Liver (tissue), 9 donors: Measurements from ENCODE around the gene ADGRG3. TPM values are rescaled to one million over a fixed set of nuclear protein-coding genes. Genes with fewer than 3 reads are reported as not detected.

Experiments used
- DNase-seq: peaks from one replicate; pipeline ENCODE4 v3.0.0-alpha.2; 2017; ENCODE audit warnings: low spot score
- H3K27ac ChIP-seq, 2 donors: one replicate each; pipeline ENCODE4 v1.7.0; 2013; ENCODE audit warnings: inconsistent platforms in 2 of 2, low read length in 2 of 2, control low read depth in 1 of 2, low read depth in 1 of 2, mild to moderate bottlenecking in 1 of 2
- H3K27me3 ChIP-seq, 4 donors: one replicate each; pipeline versions ENCODE4 v1.6.1 to v1.7.0; 2013; ENCODE audit warnings: low read length in 3 of 4, inconsistent platforms in 1 of 4, mild to moderate bottlenecking in 1 of 4, moderate library complexity in 1 of 4; ENCODE audit not compliant: control insufficient read depth in 4 of 4, insufficient read depth in 4 of 4
- H3K36me3 ChIP-seq, 4 donors: one replicate each; pipeline versions ENCODE4 v1.6.1 to v1.7.0; 2013; ENCODE audit warnings: low read length in 3 of 4, mild to moderate bottlenecking in 3 of 4, low read depth in 1 of 4, moderate library complexity in 1 of 4; ENCODE audit not compliant: control insufficient read depth in 4 of 4, insufficient read depth in 3 of 4
- H3K4me1 ChIP-seq, 4 donors: one replicate each; pipeline versions ENCODE4 v1.6.1 to v1.7.0; 2013; ENCODE audit warnings: low read length in 3 of 4, mild to moderate bottlenecking in 3 of 4, moderate library complexity in 1 of 4; ENCODE audit not compliant: control insufficient read depth in 4 of 4, insufficient read depth in 4 of 4
- H3K4me3 ChIP-seq, 3 donors: one replicate each; pipeline versions ENCODE4 v1.6.1 to v1.7.0; 2013; ENCODE audit warnings: low read length in 3 of 3, control low read depth in 1 of 3, low read depth in 1 of 3, mild to moderate bottlenecking in 1 of 3
- H3K9ac ChIP-seq, 2 donors: one replicate each; pipeline ENCODE4 v1.7.0; 2013; ENCODE audit warnings: low read length in 2 of 2, mild to moderate bottlenecking in 2 of 2, moderate library complexity in 2 of 2, control low read depth in 1 of 2, low read depth in 1 of 2
- H3K9me3 ChIP-seq, 4 donors: one replicate each; pipeline versions ENCODE4 v1.6.1 to v1.7.0; 2013; ENCODE audit warnings: low read length in 3 of 4; ENCODE audit not compliant: control insufficient read depth in 4 of 4
- FOXA1 ChIP-seq: IDR thresholded peaks from 2 replicates; pipeline ENCODE4 v1.6.1; 2016; ENCODE audit warnings: antibody characterized with exemption
- FOXA2 ChIP-seq: IDR thresholded peaks from 2 replicates; pipeline ENCODE4 v1.6.1; 2016; ENCODE audit warnings: antibody characterized with exemption
- GABPA ChIP-seq, 2 donors: IDR thresholded peaks in 1 of 2; conservative IDR thresholded peaks in 1 of 2; 2 replicates each; pipeline ENCODE4 v1.6.1; 2016; ENCODE audit warnings: antibody characterized with exemption in 2 of 2, mild to moderate bottlenecking in 1 of 2, moderate library complexity in 1 of 2
- HNF4A ChIP-seq, 2 donors: conservative IDR thresholded peaks; 2 replicates each; pipeline ENCODE4 v1.6.1; 2016; ENCODE audit warnings: antibody characterized with exemption in 2 of 2, mild to moderate bottlenecking in 2 of 2
- HNF4G ChIP-seq: IDR thresholded peaks from 2 replicates; pipeline ENCODE4 v1.6.1; 2016; ENCODE audit warnings: antibody characterized with exemption
- JUND ChIP-seq, 2 donors: IDR thresholded peaks; 2 replicates each; pipeline ENCODE4 v1.6.1; 2016; ENCODE audit warnings: antibody characterized with exemption in 2 of 2
- MAX ChIP-seq: IDR thresholded peaks from 2 replicates; pipeline ENCODE4 v1.6.1; 2016; ENCODE audit warnings: antibody characterized with exemption
- NR2F2 ChIP-seq: IDR thresholded peaks from 2 replicates; pipeline ENCODE4 v1.6.1; 2016; ENCODE audit warnings: antibody characterized with exemption
- RAD21 ChIP-seq, 2 donors: IDR thresholded peaks; 2 replicates each; pipeline ENCODE4 v1.6.1; 2016; ENCODE audit warnings: antibody characterized with exemption in 2 of 2, mild to moderate bottlenecking in 2 of 2
- RXRA ChIP-seq, 2 donors: IDR thresholded peaks; 2 replicates each; pipeline ENCODE4 v1.6.1; 2017 to 2018; ENCODE audit warnings: antibody characterized with exemption in 2 of 2, mild to moderate bottlenecking in 1 of 2
- TAF1 ChIP-seq: conservative IDR thresholded peaks from 2 replicates; pipeline ENCODE4 v1.6.1; 2016; ENCODE audit warnings: antibody characterized with exemption, mild to moderate bottlenecking
- YY1 ChIP-seq: IDR thresholded peaks from 2 replicates; pipeline ENCODE4 v1.6.1; 2016; ENCODE audit warnings: antibody characterized with exemption, mild to moderate bottlenecking
- ZBTB33 ChIP-seq: IDR thresholded peaks from 2 replicates; pipeline ENCODE4 v1.6.1; 2016; ENCODE audit warnings: antibody characterized with exemption
- WGBS: extraction: QIAGEN DNeasy Blood & Tissue Kit; methylation state at CpG from one replicate; pipeline ENCODE4 v1.1.7; 2013; 5-methylcytosine and 5-hydroxymethylcytosine counted together
- polyA plus RNA-seq, 2 donors: library from polyadenylated mRNA; stranded (reverse) in 1 of 2; unstranded in 1 of 2; fragments of 200-250 nt in 1 of 2; fragments of >200 nt in 1 of 2; fragmentation: Nextera tagmentation in 1 of 2; extraction: Ambion mirVana in 1 of 2; gene quantifications; one replicate each; pipeline versions ENCODE4 v1.2.1 to v1.2.3, GENCODE V29; 2013 to 2015
- total RNA-seq, 2 donors: library from RNA; depleted of rRNA; stranded (reverse); fragments of >200 nt; gene quantifications; one replicate each; pipeline ENCODE4 v1.2.3, GENCODE V29; 2014
- TF ChIP-seq, protein P1 (sequence below): IDR thresholded peaks from 2 replicates; pipeline ENCODE4 v1.6.1; 2016; ENCODE audit warnings: antibody characterized with exemption, mild to moderate bottlenecking
- TF ChIP-seq, protein P2 (sequence below): IDR thresholded peaks from 2 replicates; pipeline ENCODE4 v1.6.1; 2016; ENCODE audit warnings: antibody characterized with exemption
- TF ChIP-seq, protein P3 (sequence below): fragments of 150-350 bp; IDR thresholded peaks from 2 replicates; pipeline ENCODE4 v1.5.1; 2017; ENCODE audit warnings: improper control_type of control experiment, low read depth, low read length; ENCODE audit not compliant: missing input control
- donor health status: healthy.
- donor health status: healthy.
- donor health status: healthy.
- donor health status: healthy.
- donor health status: healthy.

ADGRG3 gene
- total and polyA plus RNA-seq, 4 donors: 0.52 to 3.2 (median 1.0) TPM

DNA sequence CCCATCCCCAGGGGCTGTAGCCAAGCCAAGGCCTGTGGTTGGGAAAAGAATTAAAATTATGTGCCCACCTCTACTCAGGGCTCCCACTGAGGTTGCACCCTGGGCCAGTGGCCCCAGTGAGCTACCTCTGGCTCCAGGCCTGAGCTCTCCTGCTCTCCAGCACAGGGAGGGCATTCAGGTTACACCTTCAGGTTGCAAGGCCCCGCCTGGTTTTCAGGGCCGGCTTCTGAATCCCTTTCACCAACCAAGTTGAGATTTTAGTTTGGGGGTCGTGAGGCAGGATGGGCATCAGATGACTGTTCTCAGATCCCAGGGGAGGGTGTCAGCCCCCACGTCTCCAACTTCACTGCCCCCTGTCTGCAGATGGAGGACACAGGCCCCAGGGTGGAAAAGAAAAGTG is 59.5 kb downstream of the ADGRG3 start:
- Histone ChIP-seq H3K27ac (no peak overlapping the region), H3K9me3 (no peaks in the 10 kb centered on the region), H3K4me1 (no peaks in the 10 kb centered on the region), H3K36me3 (no peaks in the 10 kb centered on the region), H3K9ac (no peak overlapping the region), H3K4me3 (no peak overlapping the region), H3K27me3 (no peaks in the 10 kb centered on the region)
- 88% methylated on average over 4 of the region's 4 CpGs for WGBS
- no peak for DNase-seq
- TF ChIP-seq RXRA (IDR thresholded peaks at IDR 0.05) (no peak), ZBTB33 (no peak), HNF4G (no peak), TAF1 (no peak), JUND (IDR thresholded peaks at IDR 0.05) (no peak), HNF4A (conservative IDR thresholded peaks at IDR 0.05) (no peak), GABPA (IDR thresholded peaks at IDR 0.05 in 1 of 2, conservative IDR thresholded peaks at IDR 0.05 in 1 of 2) (no peak), YY1 (no peak), MAX (no peak), NR2F2 (no peak)
- TF ChIP-seq, protein P1, sequence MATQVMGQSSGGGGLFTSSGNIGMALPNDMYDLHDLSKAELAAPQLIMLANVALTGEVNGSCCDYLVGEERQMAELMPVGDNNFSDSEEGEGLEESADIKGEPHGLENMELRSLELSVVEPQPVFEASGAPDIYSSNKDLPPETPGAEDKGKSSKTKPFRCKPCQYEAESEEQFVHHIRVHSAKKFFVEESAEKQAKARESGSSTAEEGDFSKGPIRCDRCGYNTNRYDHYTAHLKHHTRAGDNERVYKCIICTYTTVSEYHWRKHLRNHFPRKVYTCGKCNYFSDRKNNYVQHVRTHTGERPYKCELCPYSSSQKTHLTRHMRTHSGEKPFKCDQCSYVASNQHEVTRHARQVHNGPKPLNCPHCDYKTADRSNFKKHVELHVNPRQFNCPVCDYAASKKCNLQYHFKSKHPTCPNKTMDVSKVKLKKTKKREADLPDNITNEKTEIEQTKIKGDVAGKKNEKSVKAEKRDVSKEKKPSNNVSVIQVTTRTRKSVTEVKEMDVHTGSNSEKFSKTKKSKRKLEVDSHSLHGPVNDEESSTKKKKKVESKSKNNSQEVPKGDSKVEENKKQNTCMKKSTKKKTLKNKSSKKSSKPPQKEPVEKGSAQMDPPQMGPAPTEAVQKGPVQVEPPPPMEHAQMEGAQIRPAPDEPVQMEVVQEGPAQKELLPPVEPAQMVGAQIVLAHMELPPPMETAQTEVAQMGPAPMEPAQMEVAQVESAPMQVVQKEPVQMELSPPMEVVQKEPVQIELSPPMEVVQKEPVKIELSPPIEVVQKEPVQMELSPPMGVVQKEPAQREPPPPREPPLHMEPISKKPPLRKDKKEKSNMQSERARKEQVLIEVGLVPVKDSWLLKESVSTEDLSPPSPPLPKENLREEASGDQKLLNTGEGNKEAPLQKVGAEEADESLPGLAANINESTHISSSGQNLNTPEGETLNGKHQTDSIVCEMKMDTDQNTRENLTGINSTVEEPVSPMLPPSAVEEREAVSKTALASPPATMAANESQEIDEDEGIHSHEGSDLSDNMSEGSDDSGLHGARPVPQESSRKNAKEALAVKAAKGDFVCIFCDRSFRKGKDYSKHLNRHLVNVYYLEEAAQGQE: no peak
- TF ChIP-seq, protein P2, sequence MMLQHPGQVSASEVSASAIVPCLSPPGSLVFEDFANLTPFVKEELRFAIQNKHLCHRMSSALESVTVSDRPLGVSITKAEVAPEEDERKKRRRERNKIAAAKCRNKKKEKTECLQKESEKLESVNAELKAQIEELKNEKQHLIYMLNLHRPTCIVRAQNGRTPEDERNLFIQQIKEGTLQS: no peak

DNA sequence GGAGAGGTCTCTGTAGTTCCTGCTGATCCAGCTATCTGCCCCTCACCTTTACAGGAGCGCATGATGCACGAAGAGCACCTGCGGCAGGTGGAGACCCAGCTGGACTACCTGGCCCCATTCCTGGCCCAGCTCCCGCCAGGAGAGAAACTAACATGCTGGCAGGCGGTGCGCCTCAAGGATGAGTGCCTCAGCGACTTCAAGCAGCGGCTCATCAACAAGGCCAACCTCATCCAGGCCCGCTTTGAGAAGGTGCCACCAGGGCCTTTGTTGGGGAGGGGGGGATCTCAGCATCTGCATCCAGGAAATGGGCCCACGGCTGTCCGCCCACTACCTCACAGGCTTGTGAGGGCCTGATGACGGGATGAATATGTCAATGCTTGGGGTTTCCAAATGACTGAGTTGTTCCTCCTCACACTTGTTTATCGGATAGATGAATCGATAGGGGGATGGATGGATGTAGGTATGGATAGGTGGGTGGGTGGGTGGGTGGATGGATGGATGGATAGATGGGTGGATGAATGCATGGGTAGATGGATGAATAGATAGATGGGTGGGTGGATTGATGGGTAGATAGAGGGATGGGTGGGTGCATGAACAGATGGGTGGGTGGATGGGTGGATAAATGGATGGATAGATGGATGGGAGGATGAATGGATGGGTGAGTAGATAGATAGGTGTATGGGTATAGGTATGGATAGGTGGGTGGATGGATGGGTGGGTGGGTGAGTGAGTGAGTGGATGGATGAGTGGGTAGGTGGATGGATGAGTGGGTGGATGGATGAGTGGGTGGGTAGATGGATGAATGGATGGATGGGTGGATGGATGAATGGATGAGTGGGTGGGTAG is 60.5 kb downstream of the ADGRG3 start:
- H3K9ac ChIP-seq: no peak overlapping the region
- 96% methylated on average over 14 of the region's 14 CpGs for WGBS
- H3K4me1 ChIP-seq: no peaks in the 10 kb centered on the region
- H3K9me3 ChIP-seq: no peaks in the 10 kb centered on the region
- TF ChIP-seq, protein P3, sequence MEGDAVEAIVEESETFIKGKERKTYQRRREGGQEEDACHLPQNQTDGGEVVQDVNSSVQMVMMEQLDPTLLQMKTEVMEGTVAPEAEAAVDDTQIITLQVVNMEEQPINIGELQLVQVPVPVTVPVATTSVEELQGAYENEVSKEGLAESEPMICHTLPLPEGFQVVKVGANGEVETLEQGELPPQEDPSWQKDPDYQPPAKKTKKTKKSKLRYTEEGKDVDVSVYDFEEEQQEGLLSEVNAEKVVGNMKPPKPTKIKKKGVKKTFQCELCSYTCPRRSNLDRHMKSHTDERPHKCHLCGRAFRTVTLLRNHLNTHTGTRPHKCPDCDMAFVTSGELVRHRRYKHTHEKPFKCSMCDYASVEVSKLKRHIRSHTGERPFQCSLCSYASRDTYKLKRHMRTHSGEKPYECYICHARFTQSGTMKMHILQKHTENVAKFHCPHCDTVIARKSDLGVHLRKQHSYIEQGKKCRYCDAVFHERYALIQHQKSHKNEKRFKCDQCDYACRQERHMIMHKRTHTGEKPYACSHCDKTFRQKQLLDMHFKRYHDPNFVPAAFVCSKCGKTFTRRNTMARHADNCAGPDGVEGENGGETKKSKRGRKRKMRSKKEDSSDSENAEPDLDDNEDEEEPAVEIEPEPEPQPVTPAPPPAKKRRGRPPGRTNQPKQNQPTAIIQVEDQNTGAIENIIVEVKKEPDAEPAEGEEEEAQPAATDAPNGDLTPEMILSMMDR: no peak
- TF ChIP-seq FOXA1: no peak
- TF ChIP-seq, protein P2: no peak
- TF ChIP-seq FOXA2: no peak
- TF ChIP-seq NR2F2: no peak
- no peak for TF ChIP-seq HNF4G
- no peak for TF ChIP-seq ZBTB33
- no peak for TF ChIP-seq RAD21 (IDR thresholded peaks at IDR 0.05)
- H3K27ac ChIP-seq: no peak overlapping the region
- no peak for DNase-seq
- H3K36me3 ChIP-seq: no peaks in the 10 kb centered on the region
- H3K4me3 ChIP-seq: no peak overlapping the region
- no peaks in the 10 kb centered on the region for H3K27me3 ChIP-seq
